GM12864 (cell line): ENCODE measurements around the gene APPBP2.
"Not testable (repeated sequence)": the region's sequence is repeated elsewhere in the genome, so short reads cannot be mapped to it uniquely, and the experiment has no call there.

Experiments used
- DNase-seq: peaks from one replicate; pipeline ENCODE4 v3.0.0-alpha.2; 2011; ENCODE audit warnings: low read depth
- H3K4me3 ChIP-seq: 2 replicates; pipeline ENCODE4 v1.5.1; 2011; ENCODE audit warnings: mild to moderate bottlenecking, low read depth, low read length, control low read depth
- CTCF ChIP-seq: IDR thresholded peaks from 2 replicates; pipeline ENCODE4 v1.5.1; 2011; ENCODE audit warnings: low read depth, mild to moderate bottlenecking, moderate library complexity, low read length, control low read depth, inconsistent platforms; ENCODE audit errors: missing control alignments

The APPBP2 gene

GRCh38 chr17:60524463-60525327 lies 1.3 kb downstream of the APPBP2 start:
- TF ChIP-seq CTCF: no peak
- no peak for DNase-seq

GRCh38 chr17:60523822-60524221 lies 2.2 kb downstream of the APPBP2 start:
- DNase-seq: no peak
- no peak overlapping the region; the same call in 1 of the 2 replicates for H3K4me3 ChIP-seq
- no peak for TF ChIP-seq CTCF

More at GRCh38 chr17:60524463-60525327, 1.3 kb downstream of the APPBP2 start:
- H3K4me3 ChIP-seq: peak overlapping the region; percentile 79

- no peak for DNase-seq
- no peak overlapping the region for H3K4me3 ChIP-seq
- TF ChIP-seq CTCF: no peak
Observed at GRCh38 chr17:60522889-60523626, 3.0 kb downstream of the APPBP2 start.

GRCh38 chr17:60519795-60520194 lies 6.2 kb downstream of the APPBP2 start:
- no peak overlapping the region for H3K4me3 ChIP-seq
- DNase-seq: no peak
- no peak for TF ChIP-seq CTCF

GRCh38 chr17:60515683-60516082 lies 10.4 kb downstream of the APPBP2 start:
- not testable (repeated sequence) for DNase-seq, H3K4me3 ChIP-seq

GRCh38 chr17:60515199-60515598 lies 10.8 kb downstream of the APPBP2 start:
- H3K4me3 ChIP-seq, DNase-seq: not testable (repeated sequence)

GRCh38 chr17:60514500-60514899 lies 11.5 kb downstream of the APPBP2 start:
- TF ChIP-seq CTCF: no peak
- no peak overlapping the region for H3K4me3 ChIP-seq
- DNase-seq: no peak
